ENCODE measurements around the gene REV1. TPM values are rescaled to one million over a fixed set of nuclear protein-coding genes. Genes with fewer than 3 reads are reported as not detected.

Gene REV1
- total and polyA plus RNA-seq, 2 of the 8 experiments (the other 6 are each of a cell fraction or from before 2014, with no cell fraction given): 16.6 to 34.3 TPM

GRCh38 chr2:99514357-99514756, 24.5 kb upstream of the REV1 start:
- Histone ChIP-seq H2BK5ac (ENCODE audit: low read depth, low read length) (no peak overlapping the region), H3K23me2 (ENCODE audit: low read depth, low read length) (no peaks in the 10 kb centered on the region), H3K4me2 (ENCODE audit: insufficient read depth in 1 of 2, low read depth in 2 of 2, low read length in 2 of 2) (no peak overlapping the region), H2BK20ac (ENCODE audit: low read length) (no peak overlapping the region), H2AFZ (ENCODE audit: low read length) (no peak overlapping the region), H3K36me3 (ENCODE audit: control insufficient read depth in 2 of 4, insufficient read depth in 4 of 4, low read length in 3 of 4) (no peaks in the 10 kb centered on the region), H4K8ac (ENCODE audit: extremely low read depth, insufficient read depth, low read length) (no peak overlapping the region), H4K5ac (ENCODE audit: insufficient read length, low read depth, low read length) (no peak overlapping the region), H3K79me2 (ENCODE audit: control insufficient read depth in 1 of 2, insufficient read depth in 2 of 2, low read length in 2 of 2) (no peaks in the 10 kb centered on the region), H3K4me1 (replicated peaks in 1 of 4; ENCODE audit: control insufficient read depth in 3 of 4, insufficient read depth in 4 of 4, low read length in 3 of 4) (no peaks in the 10 kb centered on the region), H2BK15ac (ENCODE audit: low read length) (no peak overlapping the region), H3K18ac (ENCODE audit: extremely low read depth, low read length) (no peak overlapping the region), H3K14ac (ENCODE audit: insufficient read length) (no peak overlapping the region), H3K27ac (ENCODE audit: low read depth, low read length) (no peak overlapping the region), H3K9me3 (ENCODE audit: insufficient read depth in 2 of 2, low read depth in 1 of 2, low read length in 1 of 2) (no peaks in the 10 kb centered on the region), H3K56ac (replicated peaks; ENCODE audit: insufficient read length, low read depth, low read length) (no peak overlapping the region), H2AK5ac (ENCODE audit: low read depth, low read length) (no peak overlapping the region), H3K4ac (replicated peaks; ENCODE audit: insufficient read length, low read depth, low read length) (no peak overlapping the region), H2BK120ac (replicated peaks; ENCODE audit: low read depth, low read length) (no peak overlapping the region), H3K4me3 (ENCODE audit: extremely low read depth in 1 of 4, insufficient read depth in 2 of 4, low read depth in 3 of 4, low read length in 4 of 4) (no peak overlapping the region), H3K9ac (replicated peaks in 1 of 4; ENCODE audit: extremely low read depth in 1 of 4, low read depth in 3 of 4, low read length in 3 of 4) (no peak overlapping the region), H2BK12ac (ENCODE audit: low read depth, low read length) (no peak overlapping the region), H3K23ac (ENCODE audit: insufficient read length) (no peak overlapping the region), H4K20me1 (replicated peaks in 1 of 2; ENCODE audit: control insufficient read depth in 1 of 2, insufficient read depth in 2 of 2, low read length in 2 of 2) (no peaks in the 10 kb centered on the region), H3K79me1 (ENCODE audit: low read depth, low read length) (no peaks in the 10 kb centered on the region; the same call in 1 of the 2 replicates), H3K27me3 (replicated peaks in 1 of 4; ENCODE audit: control insufficient read depth in 3 of 4, extremely low read depth in 1 of 4, insufficient read depth in 3 of 4, low read length in 3 of 4) (no peaks in the 10 kb centered on the region; a peak in 1 of 7 replicates), H4K91ac (replicated peaks; ENCODE audit: insufficient read length, low read length) (no peak overlapping the region)
- ChIA-PET POLR2A (ENCODE audit: partially characterized antibody) (no interaction called here), CTCF (ENCODE audit: partially characterized antibody) (interaction anchor here (0.6 kb wide), 1 partner anchor 1895 kb away, joined by 3 read pairs; no protein-coding TSS in a partner anchor)
- TF ChIP-seq ZNF274 (IDR thresholded peaks at IDR 0.05; ENCODE audit: borderline replicate concordance, extremely low read depth, low read length) (no peak), BCL11A (IDR thresholded peaks at IDR 0.05; ENCODE audit: low read depth in 2 of 2, low read length in 2 of 2) (no peak), ATF2 (IDR thresholded peaks at IDR 0.05; ENCODE audit: low read length) (no peak), RNF2 (IDR thresholded peaks at IDR 0.05; ENCODE audit: borderline replicate concordance, low read depth, low read length, missing control alignments, poor library complexity, severe bottlenecking) (no peak), TBP (IDR thresholded peaks at IDR 0.05; ENCODE audit: low read depth, low read length) (no peak), EZH2 (IDR thresholded peaks at IDR 0.05; ENCODE audit: low read depth, low read length, severe bottlenecking) (no peak), ATF3 (IDR thresholded peaks at IDR 0.05; ENCODE audit: insufficient read depth, low read depth, low read length) (no peak)
- FAIRE-seq (no peak), DNase-seq (ENCODE audit: low read depth in 1 of 2, low spot score in 2 of 2) (no peak)
- 92% methylated on average over 4 of the region's 4 CpGs; no CpG with 5 or more reads in 1 of the 2 experiments for WGBS, 2 experiments (ENCODE audit: extremely low coverage in 1 of 2, insufficient coverage in 1 of 2, insufficient read length in 1 of 2, insufficient replicate concordance in 2 of 2, low coverage in 1 of 2, low lambda C conversion rate in 2 of 2, missing lambda C conversion rate in 1 of 2)

Measured in H1 (cell line).